HL-60 (cell line): Measurements from ENCODE around the gene OR10H2.

Source experiments
- DNase-seq, 2 experiments: peaks; one replicate each; pipeline ENCODE4 v3.0.0-alpha.2; 2010 to 2020; ENCODE audit warnings: low read depth in 1 of 2, low spot score in 1 of 2
- H3K27ac ChIP-seq: fragments of 250-450 bp; sonication (Bioruptor Pico); replicated peaks from 2 replicates; pipeline ENCODE4 v1.5.1; 2020; ENCODE audit warnings: mild to moderate bottlenecking, moderate library complexity
- H3K27me3 ChIP-seq: fragments of 250-450 bp; sonication (Bioruptor Pico); 2 replicates; pipeline ENCODE4 v1.5.1; 2021; ENCODE audit warnings: mild to moderate bottlenecking, moderate library complexity; ENCODE audit not compliant: insufficient read depth, poor library complexity, severe bottlenecking
- H3K4me3 ChIP-seq: replicated peaks from 2 replicates; pipeline ENCODE4 v1.5.1; 2011; ENCODE audit warnings: mild to moderate bottlenecking, control low read depth, low read length; ENCODE audit not compliant: insufficient read depth
- CTCF ChIP-seq: IDR thresholded peaks from one replicate; pipeline ENCODE4 v1.5.1; 2011; ENCODE audit warnings: low read length, control low read depth, inconsistent platforms; ENCODE audit not compliant: insufficient read depth
- GABPA ChIP-seq: IDR thresholded peaks from 2 replicates; pipeline ENCODE4 v1.6.1; 2012; ENCODE audit warnings: low read depth
- POLR2AphosphoS5 ChIP-seq: IDR thresholded peaks from 2 replicates; pipeline ENCODE4 v1.6.1; 2012; ENCODE audit warnings: low read depth
- REST ChIP-seq: IDR thresholded peaks from 2 replicates; pipeline ENCODE4 v1.6.1; 2012; ENCODE audit warnings: low read depth; ENCODE audit not compliant: insufficient replicate concordance
- SPI1 ChIP-seq: IDR thresholded peaks from 2 replicates; pipeline ENCODE4 v1.6.1; 2012; ENCODE audit warnings: low read depth, mild to moderate bottlenecking, borderline replicate concordance

OR10H2 gene

GRCh38 chr19:15740785-15741184, 13.0 kb downstream of the OR10H2 start:
- H3K27me3 ChIP-seq = peaks cover 7% of the 10 kb centered on the region
- no peak overlapping the region for H3K4me3 ChIP-seq
- TF ChIP-seq REST (no peak), SPI1 (no peak), CTCF (no peak), GABPA (no peak), POLR2AphosphoS5 (no peak)
- no peak overlapping the region for H3K27ac ChIP-seq
- DNase-seq = no peak

GRCh38 chr19:15748239-15748638, 20.4 kb downstream of the OR10H2 start:
- no peak overlapping the region for H3K4me3 ChIP-seq
- no peak overlapping the region for H3K27ac ChIP-seq
- H3K27me3 ChIP-seq = peaks cover 18% of the 10 kb centered on the region
- DNase-seq = no peak
- TF ChIP-seq CTCF (no peak), REST (no peak), GABPA (no peak), POLR2AphosphoS5 (no peak), SPI1 (no peak)

GRCh38 chr19:15758379-15758778, 30.6 kb downstream of the OR10H2 start:
- no peak for DNase-seq
- no peak overlapping the region for H3K27ac ChIP-seq
- TF ChIP-seq REST = no peak
- no peak for TF ChIP-seq CTCF
- TF ChIP-seq POLR2AphosphoS5 = no peak
- TF ChIP-seq GABPA = no peak
- no peak for TF ChIP-seq SPI1
- no peak overlapping the region for H3K4me3 ChIP-seq
- no peaks in the 10 kb centered on the region for H3K27me3 ChIP-seq
